Nephron progenitor cell (in vitro differentiated cells): ENCODE data around the gene MYOM1.
A peak's percentile ranks its signal among the peaks of the same experiment; 100 is the strongest.

Experiments
- DNase-seq: peaks from one replicate; pipeline ENCODE4 v3.0.0; 2021
- H3K27ac Mint-ChIP-seq: 2 replicates; pipeline ENCODE4 v1.8.0; 2021; ENCODE audit warnings: mild to moderate bottlenecking, moderate library complexity, mixed read lengths
- H3K27me3 Mint-ChIP-seq: 2 replicates; pipeline ENCODE4 v1.8.0; 2021; ENCODE audit warnings: mild to moderate bottlenecking, low read depth, mixed read lengths; ENCODE audit not compliant: poor library complexity
- H3K36me3 Mint-ChIP-seq: 2 replicates; pipeline ENCODE4 v1.8.0; 2021; ENCODE audit warnings: low read depth, mixed read lengths
- H3K4me1 Mint-ChIP-seq: 2 replicates; pipeline ENCODE4 v1.8.0; 2021; ENCODE audit warnings: mixed read lengths
- H3K4me3 Mint-ChIP-seq: 2 replicates; pipeline ENCODE4 v1.8.0; 2021; ENCODE audit warnings: mild to moderate bottlenecking, moderate library complexity, mixed read lengths
- H3K9me3 Mint-ChIP-seq: 2 replicates; pipeline ENCODE4 v1.8.0; 2021; ENCODE audit warnings: mild to moderate bottlenecking, moderate library complexity, mixed read lengths
- CTCF ChIP-seq: fragments of 200-600 bp; sonication (generic); IDR thresholded peaks from 2 replicates; pipeline ENCODE4 v1.5.0; 2021; ENCODE audit warnings: antibody characterized with exemption

The MYOM1 gene

GRCh38 chr18:3264362-3264761 lies 44.6 kb upstream of the MYOM1 start:
- Mint-ChIP-seq H3K9me3 (no peaks in the 10 kb centered on the region), H3K27me3 (no peaks in the 10 kb centered on the region), H3K4me3 (no peak overlapping the region), H3K27ac (no peak overlapping the region), H3K4me1 (peaks cover 47% of the 10 kb centered on the region), H3K36me3 (peaks cover 5% of the 10 kb centered on the region)
- TF ChIP-seq CTCF = no peak
- no peak for DNase-seq

GRCh38 chr18:3263132-3263700 lies 43.4 kb upstream of the MYOM1 start:
- H3K27ac Mint-ChIP-seq = peak overlapping the region; percentile 89
- TF ChIP-seq CTCF = no peak
- H3K27me3 Mint-ChIP-seq = no peaks in the 10 kb centered on the region
- H3K9me3 Mint-ChIP-seq = no peaks in the 10 kb centered on the region
- H3K4me1 Mint-ChIP-seq = peaks cover 47% of the 10 kb centered on the region
- H3K36me3 Mint-ChIP-seq = peaks cover 4% of the 10 kb centered on the region
- DNase-seq = no peak
- H3K4me3 Mint-ChIP-seq = peak overlapping the region; percentile 90

- no peak for DNase-seq
- H3K27ac Mint-ChIP-seq = peak overlapping the region; percentile 89
- no peaks in the 10 kb centered on the region for H3K9me3 Mint-ChIP-seq
- H3K4me3 Mint-ChIP-seq = peak overlapping the region; percentile 98
- H3K4me1 Mint-ChIP-seq = peaks cover 47% of the 10 kb centered on the region
- no peak for TF ChIP-seq CTCF
- no peaks in the 10 kb centered on the region for H3K27me3 Mint-ChIP-seq
- peaks cover 11% of the 10 kb centered on the region for H3K36me3 Mint-ChIP-seq
Observed at GRCh38 chr18:3262234-3263131, 42.7 kb upstream of the MYOM1 start.

GRCh38 chr18:3261373-3262233 lies 41.8 kb upstream of the MYOM1 start, which contains the start of gene MYL12B:
Gene MYL12B, plus strand, starts transcription at chr18:3262133. Its CDS starts 10,766 bp downstream, at chr18:3272899.
- Mint-ChIP-seq H3K27me3 (no peaks in the 10 kb centered on the region), H3K4me3 (peak within 1 kb of the TSS; percentile 98), H3K27ac (peak within 1 kb of the TSS; percentile 99), H3K9me3 (no peaks in the 10 kb centered on the region), H3K4me1 (peaks cover 47% of the 10 kb centered on the region), H3K36me3 (peaks cover 19% of the 10 kb centered on the region)
- no peak for TF ChIP-seq CTCF
- peak; percentile 85 for DNase-seq

GRCh38 chr18:3260995-3261372 lies 41.2 kb upstream of the MYOM1 start:
- no peaks in the 10 kb centered on the region for H3K9me3 Mint-ChIP-seq
- no peaks in the 10 kb centered on the region for H3K27me3 Mint-ChIP-seq
- H3K4me1 Mint-ChIP-seq = peaks cover 43% of the 10 kb centered on the region
- peak overlapping the region; percentile 98 for H3K4me3 Mint-ChIP-seq
- no peak for TF ChIP-seq CTCF
- H3K27ac Mint-ChIP-seq = peak overlapping the region; percentile 99
- no peak for DNase-seq
- H3K36me3 Mint-ChIP-seq = peaks cover 25% of the 10 kb centered on the region
